Mesenchymal stem cell (in vitro differentiated cells and primary cell): ENCODE results near the gene SMOC2.

Source experiments
- DNase-seq: peaks from one replicate; pipeline ENCODE4 v3.0.0-alpha.2; 2013
- H2AFZ ChIP-seq: one replicate; pipeline ENCODE4 v1.6.1; 2013; ENCODE audit warnings: low read depth, mild to moderate bottlenecking, control low read depth, inconsistent platforms, low read length, moderate library complexity
- H2AK5ac ChIP-seq: 2 replicates; pipeline ENCODE4 v1.6.1; 2013; ENCODE audit warnings: low read length, moderate library complexity, mild to moderate bottlenecking, inconsistent platforms; ENCODE audit not compliant: severe bottlenecking
- H2BK120ac ChIP-seq: one replicate; pipeline ENCODE4 v1.6.1; 2013; ENCODE audit warnings: low read depth, mild to moderate bottlenecking, inconsistent platforms, low read length, moderate library complexity
- H2BK12ac ChIP-seq, 2 experiments: one replicate each; pipeline ENCODE4 v1.6.1; 2013; ENCODE audit warnings: inconsistent platforms in 2 of 2, low read length in 2 of 2, mild to moderate bottlenecking in 2 of 2, moderate library complexity in 2 of 2, control low read depth in 1 of 2
- H2BK15ac ChIP-seq: one replicate; pipeline ENCODE4 v1.6.1; 2013; ENCODE audit warnings: mild to moderate bottlenecking, low read depth, inconsistent platforms; ENCODE audit not compliant: poor library complexity, severe bottlenecking
- H2BK5ac ChIP-seq: 2 replicates; pipeline ENCODE4 v1.6.1; 2013; ENCODE audit warnings: low read depth, mild to moderate bottlenecking, low read length, control low read depth, inconsistent platforms; ENCODE audit not compliant: poor library complexity, severe bottlenecking
- H3K14ac ChIP-seq, 2 experiments: one replicate each; pipeline ENCODE4 v1.6.1; 2013; ENCODE audit warnings: inconsistent platforms in 2 of 2, low read length in 2 of 2, control low read depth in 1 of 2, mild to moderate bottlenecking in 1 of 2, moderate library complexity in 1 of 2
- H3K18ac ChIP-seq, 2 experiments: one replicate each; pipeline ENCODE4 v1.6.1; 2013; ENCODE audit warnings: inconsistent platforms in 2 of 2, low read length in 2 of 2, control low read depth in 1 of 2, low read depth in 1 of 2, mild to moderate bottlenecking in 1 of 2
- H3K23ac ChIP-seq, 2 experiments: one replicate each; pipeline ENCODE4 v1.6.1; 2013; ENCODE audit warnings: inconsistent platforms in 2 of 2, low read length in 2 of 2, mild to moderate bottlenecking in 2 of 2, moderate library complexity in 2 of 2, control low read depth in 1 of 2
- H3K27ac ChIP-seq: 2 replicates; pipeline ENCODE4 v1.5.1; 2013; ENCODE audit warnings: mild to moderate bottlenecking, moderate library complexity, low read length, control low read depth, inconsistent platforms; ENCODE audit not compliant: poor library complexity, severe bottlenecking
- H3K27me3 ChIP-seq, 2 experiments: 2 replicates each; pipeline versions ENCODE4 v1.6.1 to v1.7.0; 2013; ENCODE audit warnings: low read length in 2 of 2, mild to moderate bottlenecking in 2 of 2, moderate library complexity in 2 of 2, control low read depth in 1 of 2, inconsistent platforms in 1 of 2; ENCODE audit not compliant: control insufficient read depth in 1 of 2, insufficient read depth in 1 of 2
- H3K36me3 ChIP-seq, 2 experiments: 2 replicates each; pipeline versions ENCODE4 v1.6.1 to v1.7.0; 2013; ENCODE audit warnings: low read length in 2 of 2, control low read depth in 1 of 2, inconsistent platforms in 1 of 2, low read depth in 1 of 2, mild to moderate bottlenecking in 1 of 2; ENCODE audit not compliant: insufficient read depth in 2 of 2, control insufficient read depth in 1 of 2
- H3K4ac ChIP-seq, 2 experiments: one replicate each; pipeline ENCODE4 v1.6.1; 2013; ENCODE audit warnings: inconsistent platforms in 2 of 2, low read length in 2 of 2, mild to moderate bottlenecking in 2 of 2, moderate library complexity in 2 of 2, control low read depth in 1 of 2, low read depth in 1 of 2
- H3K4me1 ChIP-seq: 2 replicates; pipeline ENCODE4 v1.6.1; 2013; ENCODE audit warnings: low read depth, low read length, control low read depth; ENCODE audit not compliant: control insufficient read depth, insufficient read depth
- H3K4me2 ChIP-seq: 2 replicates; pipeline ENCODE4 v1.6.1; 2013; ENCODE audit warnings: low read length, mild to moderate bottlenecking, inconsistent platforms; ENCODE audit not compliant: poor library complexity, severe bottlenecking
- H3K4me3 ChIP-seq, 2 experiments: 2 replicates each; pipeline versions ENCODE4 v1.5.1 to v1.7.0; 2013; ENCODE audit warnings: low read length in 2 of 2, mild to moderate bottlenecking in 2 of 2, control low read depth in 1 of 2, low read depth in 1 of 2; ENCODE audit not compliant: insufficient read depth in 1 of 2
- H3K79me1 ChIP-seq: replicated peaks from 2 replicates; pipeline ENCODE4 v1.6.1; 2013; ENCODE audit warnings: mild to moderate bottlenecking, control low read depth, low read length, inconsistent platforms; ENCODE audit not compliant: poor library complexity, severe bottlenecking
- H3K9ac ChIP-seq: 2 replicates; pipeline ENCODE4 v1.7.0; 2013; ENCODE audit warnings: mild to moderate bottlenecking, low read length, moderate library complexity
- H3K9me3 ChIP-seq: 2 replicates; pipeline ENCODE4 v1.7.0; 2013; ENCODE audit warnings: mild to moderate bottlenecking, low read length; ENCODE audit not compliant: control insufficient read depth
- H4K8ac ChIP-seq: one replicate; pipeline ENCODE4 v1.6.1; 2013; ENCODE audit warnings: inconsistent platforms, mild to moderate bottlenecking, low read length, moderate library complexity
- H4K91ac ChIP-seq: one replicate; pipeline ENCODE4 v1.6.1; 2013; ENCODE audit warnings: mild to moderate bottlenecking, low read length, inconsistent platforms
- WGBS: methylation state at CpG from one replicate; pipeline ENCODE4 v1.1.7; 2013; ENCODE audit warnings: mixed read lengths; 5-methylcytosine and 5-hydroxymethylcytosine counted together

Gene SMOC2

GRCh38 chr6:168493976-168494375 is 53.0 kb downstream of the SMOC2 start:
- Histone ChIP-seq H2AK5ac (no peak overlapping the region), H2BK12ac (no peak overlapping the region), H3K9me3 (no peaks in the 10 kb centered on the region), H2BK120ac (no peak overlapping the region), H2BK15ac (no peak overlapping the region), H3K27me3 (peaks cover 0 to 3% of the 10 kb centered on the region in 2 experiments), H2AFZ (no peak overlapping the region), H2BK5ac (no peak overlapping the region), H3K18ac (no peak overlapping the region), H4K91ac (no peak overlapping the region), H3K4me2 (no peak overlapping the region), H3K27ac (no peak overlapping the region), H3K36me3 (no peaks in the 10 kb centered on the region), H3K4me1 (no peaks in the 10 kb centered on the region), H3K14ac (no peak overlapping the region), H3K23ac (no peak overlapping the region), H3K79me1 (no peaks in the 10 kb centered on the region), H3K4ac (no peak overlapping the region), H3K9ac (no peak overlapping the region), H4K8ac (no peak overlapping the region), H3K4me3 (no peak overlapping the region)
- WGBS, result 94% methylated on average over 5 of the region's 6 CpGs
- no peak for DNase-seq

DNA sequence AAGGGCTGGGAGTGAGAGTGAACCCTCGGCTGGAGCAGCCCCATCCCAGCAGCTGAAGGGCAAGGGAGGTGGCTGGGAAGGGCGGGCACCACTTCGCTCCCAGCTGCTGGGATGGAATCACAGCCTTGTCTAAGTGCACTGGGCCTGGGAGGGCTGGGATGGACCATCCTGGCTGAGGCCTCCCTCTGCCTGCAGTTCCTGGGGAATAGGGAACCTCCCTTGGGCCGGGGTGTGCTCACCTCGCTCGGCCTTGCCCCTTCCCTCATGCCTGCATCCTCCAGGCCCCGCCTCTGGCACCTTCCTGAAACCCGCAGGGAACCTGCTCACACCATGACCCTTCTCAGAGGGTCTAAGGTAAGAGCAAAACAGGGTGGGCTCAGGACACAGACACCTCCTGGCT is 53.7 kb downstream of the SMOC2 start:
- no peak for DNase-seq
- H2BK5ac ChIP-seq, result no peak overlapping the region
- H4K8ac ChIP-seq, result no peak overlapping the region
- no peak overlapping the region for H3K4me2 ChIP-seq
- H3K79me1 ChIP-seq, result no peaks in the 10 kb centered on the region
- no peak overlapping the region for H2BK15ac ChIP-seq
- H3K23ac ChIP-seq, result no peak overlapping the region
- H2AK5ac ChIP-seq, result no peak overlapping the region
- peaks cover 0 to 3% of the 10 kb centered on the region in 2 experiments for H3K27me3 ChIP-seq
- no peak overlapping the region for H3K14ac ChIP-seq
- H2BK120ac ChIP-seq, result no peak overlapping the region
- H2BK12ac ChIP-seq, result no peak overlapping the region
- H3K9me3 ChIP-seq, result no peaks in the 10 kb centered on the region
- no peaks in the 10 kb centered on the region for H3K36me3 ChIP-seq
- WGBS, result 79% methylated on average over 8 of the region's 8 CpGs
- no peaks in the 10 kb centered on the region for H3K4me1 ChIP-seq
- H3K27ac ChIP-seq, result no peak overlapping the region
- no peak overlapping the region for H3K4ac ChIP-seq
- H2AFZ ChIP-seq, result no peak overlapping the region
- H3K18ac ChIP-seq, result no peak overlapping the region
- no peak overlapping the region for H3K9ac ChIP-seq
- no peak overlapping the region for H4K91ac ChIP-seq
- no peak overlapping the region for H3K4me3 ChIP-seq

GRCh38 chr6:168495133-168495532 is 54.1 kb downstream of the SMOC2 start:
- Histone ChIP-seq H3K27ac (no peak overlapping the region), H3K18ac (no peak overlapping the region), H2BK12ac (no peak overlapping the region), H3K4me3 (no peak overlapping the region), H3K4me2 (no peak overlapping the region), H3K9ac (no peak overlapping the region), H3K4me1 (no peaks in the 10 kb centered on the region), H3K23ac (no peak overlapping the region), H3K79me1 (no peaks in the 10 kb centered on the region), H2BK15ac (no peak overlapping the region), H3K36me3 (no peaks in the 10 kb centered on the region), H3K4ac (no peak overlapping the region), H2AK5ac (no peak overlapping the region), H3K14ac (no peak overlapping the region), H3K9me3 (no peaks in the 10 kb centered on the region), H2BK120ac (no peak overlapping the region), H4K8ac (no peak overlapping the region), H3K27me3 (peaks cover 0 to 3% of the 10 kb centered on the region in 2 experiments), H2BK5ac (no peak overlapping the region), H4K91ac (no peak overlapping the region), H2AFZ (no peak overlapping the region)
- DNase-seq, result no peak
- 83% methylated on average over 10 of the region's 13 CpGs for WGBS

GRCh38 chr6:168495636-168496035 is 54.7 kb downstream of the SMOC2 start:
- Histone ChIP-seq H3K4me1 (no peaks in the 10 kb centered on the region), H3K79me1 (no peaks in the 10 kb centered on the region), H3K23ac (no peak overlapping the region), H3K27me3 (peaks cover 0 to 7% of the 10 kb centered on the region in 2 experiments), H2AK5ac (no peak overlapping the region), H3K4ac (no peak overlapping the region), H3K14ac (no peak overlapping the region), H3K18ac (no peak overlapping the region), H3K4me2 (no peak overlapping the region), H3K27ac (no peak overlapping the region), H3K36me3 (no peaks in the 10 kb centered on the region), H4K91ac (no peak overlapping the region), H2BK120ac (no peak overlapping the region), H2BK12ac (no peak overlapping the region), H2AFZ (no peak overlapping the region), H3K9me3 (no peaks in the 10 kb centered on the region), H3K4me3 (no peak overlapping the region), H4K8ac (no peak overlapping the region), H3K9ac (no peak overlapping the region), H2BK5ac (no peak overlapping the region), H2BK15ac (no peak overlapping the region)
- 87% methylated on average over 16 of the region's 16 CpGs for WGBS
- DNase-seq, result no peak
